Right forelimb (tissue), 1 donor: ENCODE results near the gene ARHGAP42.

Source experiments
- DNase-seq: peaks from one replicate; pipeline ENCODE4 v3.0.0-alpha.2; 2018

Gene ARHGAP42

DNA sequence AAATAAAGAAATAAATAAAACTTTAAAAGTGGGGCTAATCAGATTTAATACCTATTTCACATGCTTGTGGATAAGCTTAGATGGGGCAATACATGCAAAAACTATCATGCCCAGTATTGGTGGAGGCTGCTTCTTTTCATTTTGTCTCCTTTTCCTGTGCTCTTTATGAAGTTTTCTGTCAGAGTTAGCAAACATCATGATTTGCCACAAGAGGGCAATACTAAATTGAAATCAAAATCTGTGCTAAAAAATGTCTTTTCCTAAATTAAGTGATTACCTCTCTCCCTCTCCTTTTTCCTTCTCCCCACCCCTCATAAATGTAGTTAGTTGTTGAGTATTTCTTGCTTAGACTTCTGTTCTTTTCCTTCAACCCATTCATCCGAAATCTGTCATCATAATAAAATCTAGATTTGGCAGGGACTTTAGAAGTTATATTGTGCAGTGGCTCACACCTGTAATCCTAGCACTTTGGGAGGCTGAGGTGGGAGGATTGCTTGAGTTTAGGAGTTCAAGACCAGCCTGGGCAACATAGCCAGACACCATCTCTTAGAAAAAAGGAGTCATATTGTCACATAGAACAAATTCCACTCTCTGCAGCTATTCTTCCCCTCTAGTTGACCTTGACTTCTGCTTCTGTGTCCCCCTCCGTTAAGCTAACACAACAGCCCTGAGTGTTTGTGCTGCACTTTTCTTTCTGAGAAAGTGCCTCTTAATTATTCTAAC, 4.7 kb upstream of the ARHGAP42 start:
- no peak for DNase-seq

DNA sequence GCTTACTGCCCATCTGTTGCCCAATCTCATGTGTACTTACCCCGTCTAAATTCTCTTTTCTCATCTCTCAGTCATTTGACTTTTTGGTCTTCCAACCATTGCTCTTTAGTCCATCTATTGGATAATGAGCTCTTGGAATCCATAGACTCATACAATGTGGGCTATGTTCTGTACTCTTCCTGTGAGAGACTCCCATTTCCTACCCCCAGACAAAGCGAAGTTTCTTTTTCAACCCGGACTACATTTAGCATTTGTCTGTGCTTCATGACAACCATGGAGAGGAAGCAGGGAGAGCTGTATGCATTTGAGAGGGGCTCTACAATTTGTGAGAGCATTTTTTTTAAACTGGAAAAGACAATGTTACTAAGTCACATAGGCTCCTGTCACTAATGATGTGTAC, 4.0 kb upstream of the ARHGAP42 start:
- DNase-seq: no peak

DNA sequence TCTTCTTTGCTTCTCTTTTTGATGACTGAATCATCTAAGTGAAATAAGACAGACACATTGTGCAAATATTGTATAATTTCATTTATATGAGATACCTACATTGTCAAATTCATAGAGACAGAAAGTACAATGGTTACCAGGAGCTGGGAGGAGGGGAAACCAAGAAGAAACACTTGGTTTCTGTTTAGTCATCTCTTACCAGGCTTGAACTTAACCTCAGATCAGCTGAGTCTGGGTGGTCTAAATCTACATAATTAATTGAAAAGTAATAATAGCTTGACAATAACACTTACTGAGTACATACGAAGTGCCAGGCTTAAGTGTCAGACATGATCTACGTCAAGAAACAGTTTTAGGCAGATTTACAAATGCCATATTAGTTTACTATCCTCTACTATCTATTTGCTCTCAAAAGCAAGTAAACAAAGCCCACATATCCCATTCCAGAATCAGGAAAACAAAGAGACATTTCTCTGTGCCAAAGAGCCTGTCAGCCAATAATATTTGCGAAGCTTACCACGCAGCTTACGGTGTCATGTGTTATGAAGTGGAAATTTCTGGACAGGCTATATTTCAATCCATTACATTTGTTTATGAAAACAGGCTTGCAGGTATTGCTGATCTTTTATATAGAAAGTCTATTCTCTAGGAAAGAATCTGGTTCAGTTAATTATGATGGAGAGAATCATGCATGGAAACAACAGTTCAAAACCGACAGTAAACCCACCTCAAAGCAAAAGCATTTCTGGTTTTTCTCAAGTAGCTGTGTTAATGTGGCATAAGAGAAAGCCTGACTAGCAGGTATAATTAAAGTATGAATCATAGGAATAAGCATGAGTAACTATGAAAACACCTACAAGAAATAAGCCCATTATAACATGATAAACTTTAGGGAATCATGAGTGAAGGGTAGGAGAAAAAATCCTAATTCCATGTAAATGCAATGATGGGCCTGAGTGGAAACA, 2.7 kb upstream of the ARHGAP42 start:
- no peak for DNase-seq

DNA sequence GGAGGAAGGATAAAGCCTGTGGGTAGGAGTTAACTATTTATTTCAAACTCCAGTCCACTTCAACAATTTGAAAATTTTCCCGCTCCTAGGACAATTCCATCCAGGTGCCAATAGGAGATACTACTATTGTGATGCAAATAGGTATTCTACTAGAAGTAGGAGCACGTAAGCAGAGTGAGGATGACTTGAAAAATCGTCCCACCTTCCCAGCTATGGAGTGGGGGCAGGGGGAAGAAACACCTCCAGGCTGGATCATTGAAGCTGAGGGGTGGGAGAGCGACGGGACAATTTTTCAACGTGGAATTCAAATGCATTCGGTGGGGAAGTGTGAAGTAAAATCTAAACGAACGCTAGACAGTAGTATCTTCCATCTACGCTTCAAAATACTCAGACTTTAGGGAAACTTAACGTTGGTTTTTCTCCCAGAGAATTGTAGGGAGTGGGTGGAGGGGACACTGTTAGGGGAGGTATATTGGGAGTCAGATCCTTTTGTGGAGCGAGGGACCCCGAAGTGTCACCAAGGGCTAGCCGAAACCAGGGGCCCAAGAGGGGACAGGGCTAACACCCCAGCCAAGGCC, 523 bp upstream of the ARHGAP42 start:
- DNase-seq: peak; percentile 52

- DNase-seq: peak; percentile 84
Measured at GRCh38 chr11:100687630-100688395, 725 bp downstream of the ARHGAP42 start.

- DNase-seq: no peak
Measured at GRCh38 chr11:100689141-100689540, 2.1 kb downstream of the ARHGAP42 start.

DNA sequence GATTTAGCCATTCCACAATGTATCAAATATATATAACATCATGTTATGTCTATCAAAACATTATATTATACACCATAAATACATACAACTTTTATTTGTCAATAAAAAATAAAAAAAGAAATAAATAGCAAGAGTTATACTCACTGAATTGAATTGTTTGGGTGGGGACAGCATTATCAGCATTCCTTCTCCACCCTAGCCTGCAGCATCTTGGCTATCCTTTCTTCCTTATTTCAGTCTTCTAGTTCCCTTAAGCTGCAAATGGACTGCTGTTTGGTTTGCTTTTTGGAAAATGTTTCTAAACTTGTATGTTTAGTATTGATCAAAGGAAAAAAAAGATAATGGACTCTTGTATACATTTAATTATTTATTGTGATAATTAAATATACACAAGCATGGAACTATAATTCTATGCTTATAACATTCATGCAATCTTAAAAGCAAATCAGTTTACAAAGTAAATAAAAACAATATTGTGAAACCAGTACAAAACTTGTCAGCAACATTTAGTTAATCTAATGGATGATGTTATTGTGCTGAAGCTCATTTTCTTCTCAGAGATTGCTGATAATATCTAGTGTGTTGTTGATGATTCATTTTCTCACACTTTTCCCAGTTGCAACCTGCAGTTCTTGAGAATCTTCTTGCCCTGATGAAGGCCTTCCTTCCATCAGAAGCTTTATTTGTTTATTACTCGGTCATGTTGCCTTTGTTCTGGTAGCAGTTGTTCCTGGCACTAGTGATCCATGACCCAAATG, 5.0 kb downstream of the ARHGAP42 start:
- no peak for DNase-seq

DNA sequence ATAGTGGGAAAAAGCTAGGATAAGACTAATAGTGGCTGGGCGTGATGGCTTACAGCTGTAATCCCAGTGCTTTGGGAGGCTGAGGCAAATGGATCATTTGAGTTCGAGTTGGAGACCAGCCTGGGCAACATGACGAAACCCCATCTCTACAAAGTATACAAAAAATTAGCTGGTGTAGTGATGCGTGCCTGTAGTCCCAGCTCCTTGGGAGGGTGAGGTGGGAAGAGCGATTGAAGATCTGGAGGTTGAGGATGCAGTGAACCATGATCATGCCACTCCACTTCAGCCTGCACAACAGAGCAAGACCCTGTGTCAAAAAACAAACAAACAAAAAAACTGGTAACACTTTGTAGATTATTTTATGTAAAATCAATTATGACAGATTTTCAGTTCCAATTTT, 8.8 kb downstream of the ARHGAP42 start:
- no peak for DNase-seq

GRCh38 chr11:100703139-100703538, 16.1 kb downstream of the ARHGAP42 start:
- no peak for DNase-seq

DNA sequence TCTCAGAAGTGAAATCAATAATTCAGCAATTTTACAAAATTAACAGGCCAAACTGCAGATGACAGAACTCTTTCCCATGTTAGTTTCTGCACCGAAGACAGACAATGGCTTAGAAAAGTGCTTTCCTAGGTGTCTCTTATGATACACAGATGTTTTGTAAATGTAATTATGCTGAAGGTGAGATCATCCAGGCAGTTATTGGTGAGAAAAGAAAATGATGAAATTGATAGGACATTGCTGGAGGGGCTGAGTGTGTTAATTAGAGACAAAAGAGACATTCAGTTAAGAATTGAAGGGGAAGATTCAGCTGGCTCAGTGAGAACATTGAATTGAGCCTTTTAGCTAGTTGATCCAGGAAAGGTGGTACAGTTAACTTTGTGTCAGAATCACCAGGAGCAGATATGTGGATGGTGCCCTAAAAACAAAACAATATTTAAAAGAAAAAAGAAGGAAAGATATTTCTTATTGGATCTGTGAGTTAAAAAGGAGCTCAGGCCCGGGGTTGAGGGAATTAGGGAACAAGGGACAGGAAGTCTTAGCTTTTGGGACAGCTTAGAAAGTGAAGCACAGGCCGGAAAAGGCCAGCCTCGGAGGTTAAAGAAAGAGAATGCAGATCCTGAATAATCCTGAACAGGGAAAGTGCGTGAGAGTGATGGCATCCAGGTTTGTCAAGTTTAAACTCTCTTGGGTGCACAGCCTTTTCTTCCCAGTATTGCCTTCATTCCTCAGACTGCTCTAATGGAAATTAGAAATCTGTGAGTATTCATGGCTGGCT, 16.9 kb downstream of the ARHGAP42 start:
- no peak for DNase-seq

DNA sequence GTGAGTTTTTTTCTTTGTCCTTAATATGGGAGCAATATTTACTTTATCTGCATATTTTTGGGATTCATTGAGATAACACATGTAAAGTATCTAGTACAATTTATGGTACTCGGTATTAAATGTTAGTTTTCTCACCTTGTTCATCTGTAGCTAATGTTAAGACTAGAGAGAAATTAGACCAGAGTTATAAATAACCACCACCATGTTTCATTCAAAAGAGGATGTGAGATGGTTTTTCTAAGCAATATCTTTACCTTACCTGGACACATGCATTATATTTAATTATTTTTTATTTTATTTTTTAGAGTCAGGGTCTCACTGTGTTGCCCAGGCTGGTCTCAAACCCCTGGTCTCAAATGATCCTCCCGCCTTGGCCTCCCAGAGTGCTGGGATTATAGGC, 18.4 kb downstream of the ARHGAP42 start:
- DNase-seq: no peak

DNA sequence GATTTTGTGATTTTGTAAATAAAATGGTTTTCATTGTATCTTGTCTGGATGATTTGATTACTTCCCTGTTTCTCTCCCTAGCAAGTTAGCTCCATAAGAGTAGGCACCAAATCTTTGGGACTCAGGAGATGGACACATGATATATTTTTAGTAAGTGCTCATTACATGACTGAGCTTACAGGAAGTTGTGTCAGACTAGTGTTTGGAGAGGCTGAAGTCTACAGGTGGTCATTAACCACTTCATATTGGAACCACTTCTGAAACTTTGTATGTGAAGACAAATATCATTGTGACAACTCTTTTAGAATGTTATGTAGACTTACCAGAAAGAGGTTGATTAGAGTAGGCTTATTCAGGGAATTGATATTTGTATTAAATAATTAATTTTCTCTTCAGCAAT, 19.1 kb downstream of the ARHGAP42 start:
- DNase-seq: no peak

DNA sequence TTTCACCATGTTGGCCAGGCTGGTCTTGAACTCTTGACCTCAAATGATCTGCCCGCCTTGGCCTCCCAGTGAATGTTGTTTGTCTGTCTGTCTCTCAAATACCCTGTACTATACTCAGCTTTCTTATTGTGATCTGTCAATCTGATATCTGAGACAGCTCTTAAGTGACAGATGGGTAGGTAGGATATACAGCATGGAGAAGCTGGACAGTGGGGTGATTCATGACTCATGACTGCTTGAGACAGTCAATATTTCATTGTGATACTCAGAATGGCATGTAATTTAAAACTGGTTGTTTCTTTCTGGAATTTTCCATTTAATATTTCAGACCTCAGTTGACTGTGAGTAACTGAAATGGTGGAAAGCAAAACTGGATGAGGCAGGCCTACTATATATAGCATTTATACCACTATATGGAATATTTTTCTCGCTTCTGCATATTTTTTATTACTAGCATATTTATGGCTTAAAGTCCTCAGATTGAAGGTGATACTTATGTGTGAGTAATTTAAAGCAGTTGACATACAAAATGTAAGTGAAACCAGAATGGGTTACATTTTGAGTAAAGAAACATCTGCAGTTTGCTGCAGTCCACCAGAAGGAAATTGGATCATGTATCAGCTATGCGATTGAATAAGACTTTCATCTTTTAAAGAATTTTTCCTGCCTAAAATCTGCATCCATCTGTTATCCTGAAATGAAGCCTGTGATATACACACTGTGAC, 22.3 kb downstream of the ARHGAP42 start:
- no peak for DNase-seq

GRCh38 chr11:100711984-100712383, 24.9 kb downstream of the ARHGAP42 start:
- no peak for DNase-seq

DNA sequence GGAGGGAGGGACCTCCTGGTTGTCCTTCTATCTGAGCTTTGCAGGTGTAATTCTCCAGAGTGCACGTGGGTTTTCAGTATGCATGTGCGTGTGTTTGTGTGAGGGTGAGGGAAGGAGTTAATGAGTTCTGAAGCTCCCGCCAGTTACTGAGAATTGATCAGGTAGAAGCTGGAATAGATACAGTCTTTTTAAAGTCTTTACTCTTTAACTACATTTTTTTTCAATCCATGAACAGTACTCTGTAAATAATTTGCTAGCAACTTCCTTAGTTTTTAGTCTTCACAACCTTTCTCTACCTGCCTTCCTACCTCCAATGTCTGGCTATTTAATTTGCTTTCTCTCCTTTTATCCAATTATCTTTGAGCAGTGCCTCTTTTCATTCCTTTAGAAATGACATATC, 25.5 kb downstream of the ARHGAP42 start:
- DNase-seq: no peak

DNA sequence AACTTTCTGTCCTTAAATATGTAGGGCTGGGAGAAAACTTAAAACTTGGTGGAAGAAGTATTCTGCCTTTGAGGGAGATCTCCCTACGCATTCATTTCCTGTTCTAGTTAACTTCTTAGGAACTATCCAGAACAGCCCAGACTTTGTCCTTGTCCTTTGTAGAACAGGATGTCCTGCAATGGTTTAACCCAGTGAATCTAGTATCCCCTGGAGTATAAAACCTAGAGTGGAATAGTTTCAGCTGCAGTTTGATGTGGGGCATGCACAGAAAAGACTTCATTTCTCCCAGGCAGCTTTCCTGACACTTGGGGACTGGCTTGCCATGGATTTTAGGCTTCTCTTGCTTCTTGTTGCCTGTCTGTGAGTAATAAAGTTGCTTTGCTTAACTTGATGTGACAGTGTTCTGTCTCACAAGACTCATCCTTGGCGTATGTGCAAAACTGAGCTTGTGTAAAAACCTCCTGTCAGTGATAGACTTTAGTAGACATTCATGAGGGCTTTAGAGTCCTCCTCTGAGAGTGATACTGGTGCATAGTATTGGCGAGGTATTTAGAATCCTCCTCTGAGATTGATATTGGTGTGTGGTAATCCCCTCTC, 28.2 kb downstream of the ARHGAP42 start:
- DNase-seq: no peak

DNA sequence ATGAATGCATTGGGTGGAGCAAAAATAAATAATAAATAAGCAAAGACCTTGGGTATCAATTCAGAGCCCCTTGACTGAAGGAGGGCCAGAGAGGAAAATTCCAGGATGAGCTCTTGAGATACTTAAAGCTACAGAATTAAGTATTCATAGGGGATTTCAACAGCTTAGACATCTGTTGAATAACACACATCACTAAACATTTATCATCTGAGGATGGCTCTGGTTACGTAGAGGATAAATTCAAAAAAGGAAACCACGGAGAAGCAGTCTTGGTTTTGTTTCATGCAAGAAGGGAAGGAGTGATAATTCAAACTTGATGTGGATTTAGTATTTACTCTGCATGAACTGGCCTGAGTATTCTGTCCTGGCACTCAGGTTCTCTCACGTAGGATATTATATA, 29.8 kb downstream of the ARHGAP42 start:
- DNase-seq: no peak

GRCh38 chr11:100719362-100719761, 32.3 kb downstream of the ARHGAP42 start:
- no peak for DNase-seq

- no peak for DNase-seq
Measured at GRCh38 chr11:100719809-100720221, 32.7 kb downstream of the ARHGAP42 start.

DNA sequence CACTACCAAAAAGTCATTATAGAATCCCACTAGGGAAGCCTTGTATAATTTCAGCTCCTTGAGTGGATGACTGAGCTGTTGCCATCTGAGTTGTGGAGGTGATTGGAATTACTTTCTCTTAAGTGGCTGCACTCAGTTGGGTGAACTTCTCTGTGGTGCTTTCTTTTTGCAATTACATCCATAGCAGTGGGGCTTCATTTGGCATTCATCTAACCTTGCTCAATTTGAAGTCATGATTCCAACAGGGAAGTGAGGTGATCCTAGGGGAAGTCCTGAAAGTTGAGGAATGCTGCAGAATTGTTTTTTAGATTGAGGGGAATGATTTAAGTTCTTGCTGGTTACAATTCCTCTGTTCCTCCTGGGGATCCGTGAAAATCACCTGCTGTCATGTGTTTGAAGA, 39.6 kb downstream of the ARHGAP42 start:
- DNase-seq: no peak
